Astrocyte of the spinal cord (primary cell): ENCODE data around the gene C21orf58.
A peak's percentile ranks its signal among the peaks of the same experiment; 100 is the strongest.

Experiments used
- DNase-seq: peaks from one replicate; pipeline ENCODE4 v3.0.0; 2011; ENCODE audit warnings: low read depth, low spot score
- H3K4me3 ChIP-seq: 2 replicates; pipeline ENCODE4 v1.5.1; 2011; ENCODE audit warnings: low read depth, mild to moderate bottlenecking, low read length, moderate library complexity
- CTCF ChIP-seq: IDR thresholded peaks from 2 replicates; pipeline ENCODE4 v1.5.1; 2012; ENCODE audit warnings: low read depth, mild to moderate bottlenecking, low read length, inconsistent platforms
- in situ Hi-C: cut with HindIII; loops from 2 replicates; pipeline ENCODE4 v1.10.0; 2017; ENCODE audit warnings: low sequenced_read_pairs

C21orf58 gene

GRCh38 chr21:46291561-46291960, 32.1 kb downstream of the C21orf58 start:
- no peak for TF ChIP-seq CTCF
- DNase-seq: no peak
- in situ Hi-C loops: no loop called here

GRCh38 chr21:46289655-46290179, 34.0 kb downstream of the C21orf58 start:
- no peak for DNase-seq
- H3K4me3 ChIP-seq: no peak overlapping the region
- in situ Hi-C loops: no loop called here
- no peak for TF ChIP-seq CTCF

More at GRCh38 chr21:46291561-46291960, 32.1 kb downstream of the C21orf58 start:
- H3K4me3 ChIP-seq: no peak overlapping the region

GRCh38 chr21:46287541-46287940, 36.1 kb downstream of the C21orf58 start:
- no peak overlapping the region for H3K4me3 ChIP-seq
- no peak for DNase-seq
- no peak for TF ChIP-seq CTCF
- in situ Hi-C loops: no loop called here

GRCh38 chr21:46286648-46287002, 37.0 kb downstream of the C21orf58 start:
- peak overlapping the region; percentile 75 for H3K4me3 ChIP-seq
- no peak for DNase-seq
- in situ Hi-C loops: no loop called here
- no peak for TF ChIP-seq CTCF

GRCh38 chr21:46285761-46286647, 37.7 kb downstream of the C21orf58 start, which contains the start of gene YBEY:
TSS of gene YBEY (plus strand) at chr21:46286342. CDS start at chr21:46286914, 572 bp downstream.
- peak within 1 kb of the TSS; percentile 75 for H3K4me3 ChIP-seq
- DNase-seq: peak; percentile 95
- in situ Hi-C loops: no loop called here
- peak; percentile 53 for TF ChIP-seq CTCF

- TF ChIP-seq CTCF: no peak
- in situ Hi-C loops: no loop called here
- peak within 1 kb of the TSS; percentile 75 for H3K4me3 ChIP-seq
- DNase-seq: no peak
Observed at GRCh38 chr21:46285206-46285661, 38.4 kb downstream of the C21orf58 start, which contains the start of gene MCM3AP. TSS of gene MCM3AP (minus strand) at chr21:46285611. CDS start at chr21:46285286, 325 bp downstream.
